Esophagus muscularis mucosa (tissue), 4 donors: Measurements from ENCODE around the gene RPRD2. TPM values are rescaled to one million over a fixed set of nuclear protein-coding genes. Genes with fewer than 3 reads are reported as not detected.

Experiments used
- DNase-seq: peaks from one replicate; pipeline ENCODE4 v3.0.0-alpha.2; 2017; ENCODE audit errors: extremely low spot score
- H3K27ac ChIP-seq, 4 donors: fragments of 200-600 bp; sonication (generic); replicated peaks in 1 of 4; 1 replicate in 3 of 4; 2 replicates in 1 of 4; pipeline ENCODE4 v1.5.1; 2016 to 2019; ENCODE audit warnings: mild to moderate bottlenecking in 1 of 4
- H3K27me3 ChIP-seq, 4 donors: fragments of 200-600 bp; sonication (generic); one replicate each; pipeline versions ENCODE4 v1.5.1 to v1.6.0; 2016 to 2019
- H3K36me3 ChIP-seq, 4 donors: fragments of 200-600 bp; sonication (generic); one replicate each; pipeline ENCODE4 v1.5.1; 2016 to 2019
- H3K4me1 ChIP-seq, 4 donors: fragments of 200-600 bp; sonication (generic); one replicate each; pipeline ENCODE4 v1.5.1; 2016 to 2019
- H3K4me3 ChIP-seq, 4 donors: fragments of 200-600 bp; sonication (generic); 1 replicate in 2 of 4; 2 replicates in 2 of 4; pipeline ENCODE4 v1.5.1; 2016 to 2019; ENCODE audit warnings: mild to moderate bottlenecking in 4 of 4, moderate library complexity in 1 of 4
- H3K9me3 ChIP-seq, 4 donors: fragments of 200-600 bp; sonication (generic); 1 replicate in 3 of 4; 2 replicates in 1 of 4; pipeline ENCODE4 v1.5.1; 2016 to 2019
- EP300 ChIP-seq: sonication (generic); formaldehyde crosslinking; IDR thresholded peaks from one replicate; pipeline ENCODE4 v1.6.1; 2017; ENCODE audit warnings: antibody characterized with exemption
- POLR2A ChIP-seq: fragments of 450-650 bp; IDR thresholded peaks from one replicate; pipeline ENCODE4 v1.6.1; 2017; ENCODE audit warnings: antibody characterized with exemption, moderate library complexity, mild to moderate bottlenecking, low read depth
- POLR2AphosphoS5 ChIP-seq, 2 donors: sonication (generic); formaldehyde crosslinking; IDR thresholded peaks; one replicate each; pipeline ENCODE4 v1.6.1; 2017; ENCODE audit warnings: antibody characterized with exemption in 2 of 2
- WGBS: methylation state at CpG from one replicate; pipeline ENCODE4 v1.1.5; 2018; 5-methylcytosine and 5-hydroxymethylcytosine counted together
- intact Hi-C: fragments of 100-400 bp; cut with DNase I; formaldehyde crosslinking; loops from one replicate; pipeline ENCODE4 v1.15.1; 2023
- total RNA-seq, 4 donors: library from RNA; depleted of rRNA; stranded (reverse); fragments of >200 nt; gene quantifications; one replicate each; pipeline versions ENCODE4 v1.1.0 to v1.2.1, GENCODE V29; 2016
- TF ChIP-seq, protein P1 (sequence below), 3 experiments: fragments of 200-600 bp in 2 of 3; fragments of 450-650 bp in 1 of 3; sonication (generic) in 2 of 3; IDR thresholded peaks; one replicate each; pipeline ENCODE4 v1.5.1; 2017 to 2019; ENCODE audit warnings: antibody characterized with exemption in 3 of 3, mild to moderate bottlenecking in 2 of 3, moderate library complexity in 1 of 3

RPRD2 gene
- total RNA-seq, 4 donors from 2014 or later = 20.0 to 27.9 (median 24.8) TPM

DNA sequence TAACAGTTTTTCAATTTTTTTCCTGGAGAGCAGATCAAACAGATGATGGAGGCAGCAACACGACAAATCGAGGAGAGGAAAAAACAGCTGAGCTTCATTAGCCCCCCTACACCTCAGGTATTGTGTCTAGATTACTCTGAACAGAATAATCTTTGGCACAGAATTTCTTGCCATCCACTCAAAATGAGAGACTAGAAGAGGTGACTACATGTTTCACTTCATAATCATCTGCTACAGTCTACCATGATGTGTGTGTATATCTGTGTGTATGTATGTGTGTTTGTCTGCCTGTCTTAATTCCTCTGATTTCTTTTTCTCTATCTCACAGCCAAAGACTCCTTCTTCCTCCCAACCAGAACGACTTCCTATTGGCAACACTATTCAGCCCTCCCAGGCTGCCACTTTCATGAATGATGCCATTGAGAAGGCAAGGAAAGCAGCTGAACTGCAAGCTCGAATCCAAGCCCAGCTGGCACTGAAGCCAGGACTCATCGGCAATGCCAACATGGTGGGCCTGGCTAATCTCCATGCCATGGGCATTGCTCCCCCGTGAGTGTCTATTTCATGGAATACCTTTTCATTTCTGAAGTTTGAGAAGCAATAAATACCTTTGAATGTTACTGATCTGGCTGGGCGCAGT, 31.2 kb upstream of the RPRD2 start:
- H3K27me3 ChIP-seq = no peaks in the 10 kb centered on the region
- no peaks in the 10 kb centered on the region for H3K4me1 ChIP-seq
- 91% methylated on average over 7 of the region's 7 CpGs for WGBS
- H3K9me3 ChIP-seq = no peaks in the 10 kb centered on the region
- H3K4me3 ChIP-seq = no peak overlapping the region
- no peak overlapping the region for H3K27ac ChIP-seq
- TF ChIP-seq, protein P1, sequence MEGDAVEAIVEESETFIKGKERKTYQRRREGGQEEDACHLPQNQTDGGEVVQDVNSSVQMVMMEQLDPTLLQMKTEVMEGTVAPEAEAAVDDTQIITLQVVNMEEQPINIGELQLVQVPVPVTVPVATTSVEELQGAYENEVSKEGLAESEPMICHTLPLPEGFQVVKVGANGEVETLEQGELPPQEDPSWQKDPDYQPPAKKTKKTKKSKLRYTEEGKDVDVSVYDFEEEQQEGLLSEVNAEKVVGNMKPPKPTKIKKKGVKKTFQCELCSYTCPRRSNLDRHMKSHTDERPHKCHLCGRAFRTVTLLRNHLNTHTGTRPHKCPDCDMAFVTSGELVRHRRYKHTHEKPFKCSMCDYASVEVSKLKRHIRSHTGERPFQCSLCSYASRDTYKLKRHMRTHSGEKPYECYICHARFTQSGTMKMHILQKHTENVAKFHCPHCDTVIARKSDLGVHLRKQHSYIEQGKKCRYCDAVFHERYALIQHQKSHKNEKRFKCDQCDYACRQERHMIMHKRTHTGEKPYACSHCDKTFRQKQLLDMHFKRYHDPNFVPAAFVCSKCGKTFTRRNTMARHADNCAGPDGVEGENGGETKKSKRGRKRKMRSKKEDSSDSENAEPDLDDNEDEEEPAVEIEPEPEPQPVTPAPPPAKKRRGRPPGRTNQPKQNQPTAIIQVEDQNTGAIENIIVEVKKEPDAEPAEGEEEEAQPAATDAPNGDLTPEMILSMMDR (IDR thresholded peaks at IDR 0.05) = no peak
- no peak for TF ChIP-seq POLR2A
- no peak for TF ChIP-seq EP300
- TF ChIP-seq POLR2AphosphoS5 (IDR thresholded peaks at IDR 0.05) = no peak
- intact Hi-C loops = no loop called here
- H3K36me3 ChIP-seq = peaks cover 77 to 100% (median 98%) of the 10 kb centered on the region in 4 donors
- DNase-seq = no peak

DNA sequence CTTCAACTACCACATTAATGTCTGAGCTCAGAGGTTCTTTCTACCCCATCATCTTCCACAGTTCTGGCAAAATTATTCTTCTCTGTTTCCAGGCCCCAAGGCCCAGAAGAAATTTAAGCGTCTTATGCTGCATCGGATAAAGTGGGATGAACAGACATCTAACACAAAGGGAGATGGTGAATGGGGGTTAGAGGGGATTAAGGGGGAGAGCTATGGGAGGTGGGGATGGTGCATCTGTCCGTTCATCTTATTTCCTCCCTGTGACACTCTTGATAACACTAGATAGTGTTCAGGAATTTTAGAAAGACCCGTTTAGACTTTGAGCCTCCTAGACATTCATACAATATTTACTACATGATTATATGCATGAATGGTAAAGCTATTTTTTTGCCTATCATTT, 17.6 kb upstream of the RPRD2 start:
- TF ChIP-seq POLR2AphosphoS5 (IDR thresholded peaks at IDR 0.05) = no peak
- TF ChIP-seq EP300 = no peak
- TF ChIP-seq, protein P1 (IDR thresholded peaks at IDR 0.05) = no peak
- no peak for TF ChIP-seq POLR2A
- intact Hi-C loops = no loop called here
- WGBS = 85% methylated on average over 4 of the region's 4 CpGs

DNA sequence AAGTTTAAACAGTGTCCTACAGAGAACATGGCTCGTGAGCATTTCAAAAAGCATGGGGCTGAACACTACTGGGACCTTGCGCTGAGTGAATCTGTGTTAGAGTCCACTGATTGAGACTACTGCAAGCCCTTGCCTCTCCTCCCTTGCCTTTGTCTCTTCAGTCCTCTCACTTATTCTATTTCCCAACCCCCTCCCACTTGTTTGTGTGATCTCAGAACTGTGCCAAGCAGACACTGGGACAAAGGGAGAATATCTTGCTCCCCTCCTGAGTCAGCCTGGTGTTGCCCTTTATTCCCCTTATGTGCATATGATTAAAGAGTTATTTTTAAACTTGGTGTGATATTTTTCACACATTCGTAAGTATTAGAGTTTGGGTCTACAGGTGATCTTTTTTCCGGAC, 11.1 kb upstream of the RPRD2 start:
- intact Hi-C loops = no loop called here
- no peaks in the 10 kb centered on the region for H3K27me3 ChIP-seq
- no peaks in the 10 kb centered on the region for H3K4me1 ChIP-seq
- H3K4me3 ChIP-seq = no peak overlapping the region
- no peaks in the 10 kb centered on the region for H3K9me3 ChIP-seq
- no peak for DNase-seq
- H3K36me3 ChIP-seq = peaks cover 55 to 93% (median 70%) of the 10 kb centered on the region in 4 donors
- WGBS = 94% methylated on average over 4 of the region's 4 CpGs
- H3K27ac ChIP-seq = no peak overlapping the region
- TF ChIP-seq POLR2AphosphoS5 (IDR thresholded peaks at IDR 0.05) (no peak), EP300 (no peak), POLR2A (no peak)
- TF ChIP-seq, protein P1 (IDR thresholded peaks at IDR 0.05) = no peak

More for the DNA sequence above, 17.6 kb upstream of the RPRD2 start:
- Histone ChIP-seq H3K4me3 (no peak overlapping the region), H3K27ac (no peak overlapping the region), H3K36me3 (peaks cover 81 to 98% (median 95%) of the 10 kb centered on the region in 4 donors), H3K27me3 (no peaks in the 10 kb centered on the region), H3K4me1 (no peaks in the 10 kb centered on the region), H3K9me3 (no peaks in the 10 kb centered on the region)
- no peak for DNase-seq

DNA sequence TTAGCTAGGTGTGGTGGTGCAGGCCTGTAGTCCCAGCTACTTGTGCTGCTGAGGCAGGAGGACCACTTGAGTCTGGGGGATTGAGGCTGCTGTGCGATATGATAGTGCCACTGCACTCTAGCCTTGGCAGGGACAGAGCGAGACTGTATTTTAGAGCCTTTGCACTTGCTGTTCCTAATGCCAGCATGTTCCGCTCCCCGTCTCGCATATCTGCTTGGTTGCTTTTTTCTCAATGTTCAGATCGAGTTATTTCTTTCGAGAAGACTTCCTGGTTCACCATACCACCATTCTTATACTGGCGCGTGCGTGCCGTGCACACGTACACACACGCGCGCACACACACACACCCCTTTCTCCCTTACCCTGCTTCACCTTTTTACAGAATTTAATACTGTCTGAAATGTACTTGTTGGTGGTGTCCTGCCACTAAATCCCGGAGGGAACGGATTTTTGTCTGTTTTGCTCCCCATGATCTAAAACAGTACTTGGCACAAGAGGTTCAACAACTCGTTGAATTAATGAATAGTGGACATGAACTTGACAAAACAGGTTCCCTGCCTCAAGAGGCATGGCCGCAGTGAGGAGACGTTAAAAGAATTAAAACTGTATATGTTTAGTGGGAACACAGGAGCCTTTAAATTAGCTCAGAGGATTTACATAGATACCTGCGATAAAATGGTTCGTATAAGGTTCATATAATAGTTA, 1.1 kb upstream of the RPRD2 start:
- WGBS = 73% methylated on average over 22 of the region's 22 CpGs
- Histone ChIP-seq H3K9me3 (no peaks in the 10 kb centered on the region), H3K27me3 (no peaks in the 10 kb centered on the region), H3K4me3 (peak overlapping the region; percentile 76 to 86 (median 79)), H3K4me1 (peaks cover 11 to 31% (median 28%) of the 10 kb centered on the region in 4 donors), H3K27ac (peak overlapping the region; percentile 96 to 98 (median 98)), H3K36me3 (no peaks in the 10 kb centered on the region)
- intact Hi-C loops = loop anchor here (5.0 to 10.0 kb wide), 2 partner anchors 126 to 172 kb away; partner anchors contain the start of gene ANP32E
- no peak for DNase-seq
- TF ChIP-seq POLR2A (no peak), EP300 (no peak), POLR2AphosphoS5 (IDR thresholded peaks at IDR 0.05) (no peak)
- TF ChIP-seq, protein P1 (IDR thresholded peaks at IDR 0.05) = no peak
